ENCODE results near the gene DPF3. TPM values are rescaled to one million over a fixed set of nuclear protein-coding genes. Genes with fewer than 3 reads are reported as not detected.

Gene DPF3
- total RNA-seq, 1 donor from 2014 or later = 0.90 TPM

- Histone ChIP-seq H3K36me3 (no peaks in the 10 kb centered on the region), H3K27ac (no peak overlapping the region), H3K4me3 (no peak overlapping the region), H3K4me1 (no peaks in the 10 kb centered on the region), H3K9me3 (no peaks in the 10 kb centered on the region), H3K27me3 (no peaks in the 10 kb centered on the region)
- TF ChIP-seq CTCF (IDR thresholded peaks at IDR 0.05) = no peak
- ATAC-seq (no peak), DNase-seq (no peak)
- intact Hi-C loops (cut with DNase I) = no loop called here
These were observed 279.5 kb downstream of the DPF3 start for GRCh38 chr14:72614365-72614764.

GRCh38 chr14:72613975-72614319 is 280.0 kb downstream of the DPF3 start:
- H3K4me1 ChIP-seq = no peaks in the 10 kb centered on the region
- H3K36me3 ChIP-seq = no peaks in the 10 kb centered on the region
- H3K27ac ChIP-seq = no peak overlapping the region
- DNase-seq (no peak), ATAC-seq (no peak)
- H3K4me3 ChIP-seq = no peak overlapping the region
- H3K9me3 ChIP-seq = no peaks in the 10 kb centered on the region
- no peaks in the 10 kb centered on the region for H3K27me3 ChIP-seq
- intact Hi-C loops (cut with DNase I) = no loop called here
- no peak for TF ChIP-seq CTCF (IDR thresholded peaks at IDR 0.05)

GRCh38 chr14:72613231-72613974 is 280.5 kb downstream of the DPF3 start:
- H3K4me3 ChIP-seq = no peak overlapping the region
- intact Hi-C loops (cut with DNase I) = no loop called here
- ATAC-seq (no peak), DNase-seq (no peak)
- H3K4me1 ChIP-seq = no peaks in the 10 kb centered on the region
- no peak for TF ChIP-seq CTCF (IDR thresholded peaks at IDR 0.05)
- no peaks in the 10 kb centered on the region for H3K27me3 ChIP-seq
- H3K36me3 ChIP-seq = no peaks in the 10 kb centered on the region
- no peaks in the 10 kb centered on the region for H3K9me3 ChIP-seq
- no peak overlapping the region for H3K27ac ChIP-seq

- Histone ChIP-seq H3K36me3 (no peaks in the 10 kb centered on the region), H3K9me3 (no peaks in the 10 kb centered on the region), H3K4me3 (no peak overlapping the region), H3K27me3 (no peaks in the 10 kb centered on the region), H3K4me1 (no peaks in the 10 kb centered on the region), H3K27ac (no peak overlapping the region)
- DNase-seq (no peak), ATAC-seq (no peak)
- TF ChIP-seq CTCF (IDR thresholded peaks at IDR 0.05) = no peak
- intact Hi-C loops (cut with DNase I) = no loop called here
These were observed 281.9 kb downstream of the DPF3 start for GRCh38 chr14:72612041-72612440.

GRCh38 chr14:72611506-72611905 is 282.4 kb downstream of the DPF3 start:
- no peak for TF ChIP-seq CTCF (IDR thresholded peaks at IDR 0.05)
- Histone ChIP-seq H3K27me3 (no peaks in the 10 kb centered on the region), H3K4me1 (no peaks in the 10 kb centered on the region), H3K36me3 (no peaks in the 10 kb centered on the region), H3K4me3 (no peak overlapping the region), H3K27ac (no peak overlapping the region), H3K9me3 (no peaks in the 10 kb centered on the region)
- no peak for DNase-seq
- intact Hi-C loops (cut with DNase I) = no loop called here
- no peak for ATAC-seq

- intact Hi-C loops (cut with DNase I) = no loop called here
- H3K27me3 ChIP-seq = no peaks in the 10 kb centered on the region
- H3K27ac ChIP-seq = no peak overlapping the region
- TF ChIP-seq CTCF (IDR thresholded peaks at IDR 0.05) = no peak
- DNase-seq = no peak
- H3K4me1 ChIP-seq = no peaks in the 10 kb centered on the region
- ATAC-seq = no peak
- no peak overlapping the region for H3K4me3 ChIP-seq
- no peaks in the 10 kb centered on the region for H3K9me3 ChIP-seq
- no peaks in the 10 kb centered on the region for H3K36me3 ChIP-seq
These were observed 283.1 kb downstream of the DPF3 start for GRCh38 chr14:72610831-72611200.

Measured in upper lobe of right lung (tissue), 1 donor.